IMR-90 (cell line): Measurements from ENCODE around the gene PASD1. TPM values are rescaled to one million over a fixed set of nuclear protein-coding genes. Genes with fewer than 3 reads are reported as not detected.

Source experiments
- ATAC-seq: fragments of 200-7000 bp; cut with Tn5 transposase; 2 replicates; pipeline ENCODE4 v1.9.1; 2020; ENCODE audit warnings: low read depth, mild to moderate bottlenecking, moderate library complexity
- BruUV-seq: library from RNA; stranded (reverse); fragments of 400-500 nt; replicated peaks from 2 replicates; lab custom pipeline; 2021; lab: Mats Ljungman, UMichigan
- CTCF ChIA-PET: fragments of 300-600 bp; formaldehyde crosslinking; extraction: SDS; loops from one replicate; lab custom pipeline; 2021; ENCODE audit warnings: antibody characterized with exemption; lab: Yijun Ruan, JAX
- POLR2A ChIA-PET: fragments of 300-600 bp; sonication (Branson Sonifier 250); formaldehyde crosslinking; loops from one replicate; lab custom pipeline; 2022; ENCODE audit warnings: antibody characterized with exemption; ENCODE audit not compliant: unreplicated experiment; lab: Charles Lee
- DNase-seq: peaks from one replicate; pipeline ENCODE4 v3.0.0; 2013
- H2AFZ ChIP-seq: replicated peaks from 2 replicates; pipeline ENCODE3; 2013; ENCODE audit warnings: low read length, mild to moderate bottlenecking; ENCODE audit not compliant: poor library complexity
- H2AK5ac ChIP-seq: 2 replicates; pipeline ENCODE4 v1.6.1; 2013; ENCODE audit warnings: low read depth, low read length, inconsistent platforms
- H2AK9ac ChIP-seq: replicated peaks from 2 replicates; pipeline ENCODE3; 2013; ENCODE audit warnings: mild to moderate bottlenecking, low read depth, low read length, moderate library complexity; ENCODE audit not compliant: poor library complexity
- H2BK120ac ChIP-seq: 2 replicates; pipeline ENCODE4 v1.6.1; 2013; ENCODE audit warnings: low read depth, low read length, inconsistent platforms
- H2BK15ac ChIP-seq: 3 replicates; pipeline ENCODE4 v1.6.1; 2013; ENCODE audit warnings: low read depth, low read length, inconsistent platforms
- H2BK20ac ChIP-seq: 2 replicates; pipeline ENCODE4 v1.6.1; 2013; ENCODE audit warnings: low read depth, mild to moderate bottlenecking, inconsistent platforms, low read length, moderate library complexity
- H2BK5ac ChIP-seq: 2 replicates; pipeline ENCODE4 v1.6.1; 2013; ENCODE audit warnings: mild to moderate bottlenecking, low read depth, low read length, inconsistent platforms; ENCODE audit not compliant: poor library complexity, severe bottlenecking
- H3K14ac ChIP-seq: replicated peaks from 2 replicates; pipeline ENCODE4 v1.6.1; 2013; ENCODE audit warnings: low read depth, low read length, inconsistent platforms
- H3K18ac ChIP-seq: 2 replicates; pipeline ENCODE4 v1.6.1; 2013; ENCODE audit warnings: low read depth, low read length, control low read depth
- H3K23ac ChIP-seq: 2 replicates; pipeline ENCODE4 v1.6.1; 2013; ENCODE audit warnings: low read depth, low read length, inconsistent platforms
- H3K27ac ChIP-seq: 2 replicates; pipeline ENCODE4 v1.5.1; 2013; ENCODE audit warnings: mild to moderate bottlenecking, control low read depth, low read length; ENCODE audit not compliant: insufficient read depth
- H3K27me3 ChIP-seq: 2 replicates; pipeline ENCODE4 v1.6.1; 2013; ENCODE audit warnings: low read length; ENCODE audit not compliant: control insufficient read depth, insufficient read depth
- H3K36me3 ChIP-seq: 2 replicates; pipeline ENCODE4 v1.6.1; 2013; ENCODE audit warnings: low read length, mixed read lengths; ENCODE audit not compliant: control insufficient read depth, insufficient read depth
- H3K4ac ChIP-seq: 2 replicates; pipeline ENCODE4 v1.6.1; 2013; ENCODE audit warnings: low read depth, low read length, inconsistent platforms
- H3K4me1 ChIP-seq: 2 replicates; pipeline ENCODE4 v1.6.1; 2013; ENCODE audit warnings: low read length, mixed read lengths; ENCODE audit not compliant: control insufficient read depth, insufficient read depth
- H3K4me2 ChIP-seq: 2 replicates; pipeline ENCODE4 v1.6.1; 2013; ENCODE audit warnings: low read depth, mild to moderate bottlenecking, control low read depth, low read length, moderate library complexity
- H3K4me3 ChIP-seq: 2 replicates; pipeline ENCODE4 v1.5.1; 2013; ENCODE audit warnings: low read depth, mild to moderate bottlenecking, control low read depth, low read length, moderate library complexity; ENCODE audit not compliant: insufficient read depth
- H3K56ac ChIP-seq: 2 replicates; pipeline ENCODE4 v1.6.1; 2013; ENCODE audit warnings: low read length, inconsistent platforms; ENCODE audit not compliant: insufficient read depth; ENCODE audit errors: extremely low read depth
- H3K79me1 ChIP-seq, 2 experiments: 2 replicates each; pipeline ENCODE4 v1.6.1; 2013; ENCODE audit warnings: low read length in 2 of 2, inconsistent platforms in 1 of 2, low read depth in 1 of 2
- H3K9ac ChIP-seq: 2 replicates; pipeline ENCODE4 v1.6.1; 2013; ENCODE audit warnings: low read depth, low read length, control low read depth
- H3K9me1 ChIP-seq: 2 replicates; pipeline ENCODE4 v1.6.1; 2013; ENCODE audit warnings: low read length, inconsistent platforms; ENCODE audit not compliant: insufficient read depth
- H3K9me3 ChIP-seq: 2 replicates; pipeline ENCODE4 v1.6.1; 2013; ENCODE audit warnings: low read length; ENCODE audit not compliant: control insufficient read depth, insufficient read depth
- H4K20me1 ChIP-seq: 2 replicates; pipeline ENCODE4 v1.6.1; 2013; ENCODE audit warnings: low read length, inconsistent platforms; ENCODE audit not compliant: insufficient read depth
- H4K5ac ChIP-seq: 2 replicates; pipeline ENCODE4 v1.6.1; 2013; ENCODE audit warnings: mild to moderate bottlenecking, low read depth, low read length, control low read depth
- H4K8ac ChIP-seq, 2 experiments: 2 replicates each; pipeline ENCODE4 v1.6.1; 2013; ENCODE audit warnings: low read depth in 2 of 2, low read length in 2 of 2, control low read depth in 1 of 2, inconsistent platforms in 1 of 2
- H4K91ac ChIP-seq: 2 replicates; pipeline ENCODE4 v1.6.1; 2013; ENCODE audit warnings: low read depth, low read length, inconsistent platforms; ENCODE audit not compliant: insufficient read depth
- BHLHE40 ChIP-seq: fragments of 150-350 bp; IDR thresholded peaks from 2 replicates; pipeline ENCODE4 v1.6.1; 2016; ENCODE audit warnings: mild to moderate bottlenecking, low read depth, low read length
- CEBPB ChIP-seq: IDR thresholded peaks from 2 replicates; pipeline ENCODE4 v1.6.1; 2012; ENCODE audit warnings: low read depth, low read length, improper control_type of control experiment
- CHD1 ChIP-seq: IDR thresholded peaks from 2 replicates; pipeline ENCODE4 v1.6.1; 2012; ENCODE audit warnings: low read depth, low read length, improper control_type of control experiment
- FOS ChIP-seq: fragments of 150-350 bp; IDR thresholded peaks from 2 replicates; pipeline ENCODE4 v1.6.1; 2016; ENCODE audit warnings: low read depth, low read length
- MAFK ChIP-seq: IDR thresholded peaks from 2 replicates; pipeline ENCODE4 v1.6.1; 2012; ENCODE audit warnings: low read depth, low read length, improper control_type of control experiment
- MAZ ChIP-seq: IDR thresholded peaks from 2 replicates; pipeline ENCODE4 v1.6.1; 2012; ENCODE audit warnings: low read depth, mild to moderate bottlenecking, low read length, improper control_type of control experiment, moderate library complexity, borderline replicate concordance
- MXI1 ChIP-seq: IDR thresholded peaks from 2 replicates; pipeline ENCODE4 v1.6.1; 2012; ENCODE audit warnings: low read depth, mild to moderate bottlenecking, low read length, moderate library complexity, borderline replicate concordance
- NFE2L2 ChIP-seq: fragments of 150-350 bp; IDR thresholded peaks from 2 replicates; pipeline ENCODE4 v1.6.1; 2016; ENCODE audit warnings: low read depth, mild to moderate bottlenecking, low read length
- POLR2A ChIP-seq: IDR thresholded peaks from 2 replicates; pipeline ENCODE4 v1.6.1; 2012; ENCODE audit warnings: mild to moderate bottlenecking, low read depth, low read length
- RAD21 ChIP-seq: IDR thresholded peaks from 2 replicates; pipeline ENCODE4 v1.6.1; 2012; ENCODE audit warnings: low read length, improper control_type of control experiment
- RCOR1 ChIP-seq: IDR thresholded peaks from 2 replicates; pipeline ENCODE4 v1.6.1; 2012; ENCODE audit warnings: mild to moderate bottlenecking, low read length, improper control_type of control experiment; ENCODE audit not compliant: insufficient replicate concordance
- RFX5 ChIP-seq: IDR thresholded peaks from 2 replicates; pipeline ENCODE4 v1.8.0; 2012; ENCODE audit warnings: low read depth, mild to moderate bottlenecking, low read length, moderate library complexity
- SMC3 ChIP-seq: fragments of 150-350 bp; IDR thresholded peaks from 2 replicates; pipeline ENCODE4 v1.6.1; 2016; ENCODE audit warnings: low read depth, mild to moderate bottlenecking, antibody characterized with exemption, low read length, moderate library complexity
- WGBS, 2 experiments: methylation state at CpG; one replicate each; pipeline versions ENCODE4 v1.1.5 to v1.1.7; 2013; ENCODE audit warnings: missing lambda C conversion rate in 2 of 2; ENCODE audit not compliant: insufficient read length in 1 of 2; ENCODE audit errors: extremely low coverage in 2 of 2; 5-methylcytosine and 5-hydroxymethylcytosine counted together
- dilution Hi-C: fragments of 300-500 bp; cut with HindIII; formaldehyde crosslinking; loops from one replicate; pipeline ENCODE4 v1.14.3; 2018; ENCODE audit warnings: low sequenced_read_pairs; ENCODE audit not compliant: unreplicated experiment
- in situ Hi-C: fragments of 300-500 bp; cut with MboI; formaldehyde crosslinking; loops from 3 replicates; pipeline ENCODE4 v1.14.3; 2019; ENCODE audit warnings: low sequenced_read_pairs, inconsistent platforms, mixed read lengths
- intact Hi-C: fragments of 100-400 bp; cut with micrococcal nuclease; formaldehyde crosslinking; loops from 2 replicates; pipeline ENCODE4 v1.10.0; 2022
- polyA plus RNA-seq, 3 experiments: library from polyadenylated mRNA; depleted of rRNA; stranded (reverse); fragments of >200 nt; gene quantifications; 2 replicates each; pipeline ENCODE4 v1.2.3, GENCODE V29; 2012; ENCODE audit warnings: low replicate concordance in 1 of 3
- total RNA-seq: library from RNA; depleted of rRNA; stranded (reverse); fragments of >200 nt; gene quantifications from 2 replicates; pipeline ENCODE4 v1.2.3, GENCODE V29; 2012
- TF ChIP-seq, protein P1 (sequence below): fragments of 150-350 bp; IDR thresholded peaks from 2 replicates; pipeline ENCODE4 v1.6.1; 2016; ENCODE audit warnings: low read depth, mild to moderate bottlenecking, low read length, moderate library complexity, borderline replicate concordance
- TF ChIP-seq, protein P2 (sequence below): conservative IDR thresholded peaks from 2 replicates; pipeline ENCODE4 v1.5.1; 2012; ENCODE audit warnings: mild to moderate bottlenecking, low read depth, low read length, improper control_type of control experiment
- TF ChIP-seq, protein P3 (sequence below): fragments of 150-350 bp; IDR thresholded peaks from 2 replicates; pipeline ENCODE4 v1.6.1; 2017; ENCODE audit warnings: mild to moderate bottlenecking, antibody characterized with exemption, low read length, low read depth

Gene PASD1
- total and polyA plus RNA-seq, 2 of the 4 experiments (the other 2 are of a cell fraction), result not detected

DNA sequence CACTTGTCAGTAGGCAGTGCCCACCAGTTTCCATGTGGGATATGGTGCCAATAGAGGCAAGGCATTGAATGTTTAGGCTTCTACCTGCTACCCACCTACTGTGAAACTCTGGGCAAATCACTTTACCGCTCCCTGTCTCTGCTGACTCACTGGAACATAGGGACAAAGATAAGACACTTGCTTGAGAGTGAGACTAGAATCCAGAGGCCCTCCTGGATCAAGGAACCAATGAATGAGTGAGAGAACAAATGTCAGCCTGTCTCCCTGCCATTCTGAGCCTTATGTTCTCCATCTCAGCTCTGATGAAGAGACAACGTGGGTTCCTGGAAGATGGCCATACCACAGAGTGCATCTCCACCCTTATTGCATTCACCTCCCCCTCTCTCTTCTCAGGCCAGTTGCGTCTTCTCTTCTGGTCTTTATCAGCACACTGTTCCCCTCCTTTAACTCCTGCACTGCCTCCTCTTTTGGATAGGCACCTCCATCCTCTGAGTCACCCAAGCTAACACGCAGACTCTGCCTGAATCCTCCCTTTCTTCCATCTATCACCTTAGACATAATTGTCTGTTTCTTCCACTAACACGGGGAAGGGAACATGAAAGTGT, 116.4 kb downstream of the PASD1 start:
- ATAC-seq, result no peak

More for the DNA sequence above, 116.4 kb downstream of the PASD1 start:
- in situ Hi-C loops, result loop anchor here (25.0 kb wide), 1 partner anchor 518 kb away; no protein-coding TSS in a partner anchor
- H3K9me1 ChIP-seq, result no peaks in the 10 kb centered on the region
- no peak overlapping the region for H2AK9ac ChIP-seq
- no peak overlapping the region for H3K4me3 ChIP-seq
- H3K56ac ChIP-seq, result no peak overlapping the region
- dilution Hi-C loops, result no loop called here
- H3K14ac ChIP-seq, result no peak overlapping the region
- no peak overlapping the region for H3K4me2 ChIP-seq
- H4K20me1 ChIP-seq, result no peaks in the 10 kb centered on the region
- H3K4me1 ChIP-seq, result no peaks in the 10 kb centered on the region
- no peaks in the 10 kb centered on the region for H3K36me3 ChIP-seq
- no peak overlapping the region for H2BK5ac ChIP-seq
- ChIA-PET CTCF (no interaction called here), POLR2A (no interaction called here)
- no peak for DNase-seq
- no peak overlapping the region for H3K23ac ChIP-seq
- no peak overlapping the region for H3K4ac ChIP-seq
- H3K79me1 ChIP-seq, result no peaks in the 10 kb centered on the region
- no peak overlapping the region for H2BK15ac ChIP-seq
- H4K8ac ChIP-seq, result no peak overlapping the region
- no peaks in the 10 kb centered on the region for H3K27me3 ChIP-seq
- no peak overlapping the region for H4K91ac ChIP-seq
- no peak overlapping the region for H2BK20ac ChIP-seq
- BruUV-seq, result no TSS peak
- H3K9me3 ChIP-seq, result peaks cover 3% of the 10 kb centered on the region; the same call in 1 of the 2 replicates
- H2AFZ ChIP-seq, result no peak overlapping the region
- no peak overlapping the region for H3K18ac ChIP-seq
- intact Hi-C loops, result no loop called here
- H4K5ac ChIP-seq, result no peak overlapping the region
- TF ChIP-seq RCOR1, result no peak
- TF ChIP-seq, protein P1, sequence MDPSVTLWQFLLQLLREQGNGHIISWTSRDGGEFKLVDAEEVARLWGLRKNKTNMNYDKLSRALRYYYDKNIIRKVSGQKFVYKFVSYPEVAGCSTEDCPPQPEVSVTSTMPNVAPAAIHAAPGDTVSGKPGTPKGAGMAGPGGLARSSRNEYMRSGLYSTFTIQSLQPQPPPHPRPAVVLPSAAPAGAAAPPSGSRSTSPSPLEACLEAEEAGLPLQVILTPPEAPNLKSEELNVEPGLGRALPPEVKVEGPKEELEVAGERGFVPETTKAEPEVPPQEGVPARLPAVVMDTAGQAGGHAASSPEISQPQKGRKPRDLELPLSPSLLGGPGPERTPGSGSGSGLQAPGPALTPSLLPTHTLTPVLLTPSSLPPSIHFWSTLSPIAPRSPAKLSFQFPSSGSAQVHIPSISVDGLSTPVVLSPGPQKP, result no peak
- TF ChIP-seq, protein P2, sequence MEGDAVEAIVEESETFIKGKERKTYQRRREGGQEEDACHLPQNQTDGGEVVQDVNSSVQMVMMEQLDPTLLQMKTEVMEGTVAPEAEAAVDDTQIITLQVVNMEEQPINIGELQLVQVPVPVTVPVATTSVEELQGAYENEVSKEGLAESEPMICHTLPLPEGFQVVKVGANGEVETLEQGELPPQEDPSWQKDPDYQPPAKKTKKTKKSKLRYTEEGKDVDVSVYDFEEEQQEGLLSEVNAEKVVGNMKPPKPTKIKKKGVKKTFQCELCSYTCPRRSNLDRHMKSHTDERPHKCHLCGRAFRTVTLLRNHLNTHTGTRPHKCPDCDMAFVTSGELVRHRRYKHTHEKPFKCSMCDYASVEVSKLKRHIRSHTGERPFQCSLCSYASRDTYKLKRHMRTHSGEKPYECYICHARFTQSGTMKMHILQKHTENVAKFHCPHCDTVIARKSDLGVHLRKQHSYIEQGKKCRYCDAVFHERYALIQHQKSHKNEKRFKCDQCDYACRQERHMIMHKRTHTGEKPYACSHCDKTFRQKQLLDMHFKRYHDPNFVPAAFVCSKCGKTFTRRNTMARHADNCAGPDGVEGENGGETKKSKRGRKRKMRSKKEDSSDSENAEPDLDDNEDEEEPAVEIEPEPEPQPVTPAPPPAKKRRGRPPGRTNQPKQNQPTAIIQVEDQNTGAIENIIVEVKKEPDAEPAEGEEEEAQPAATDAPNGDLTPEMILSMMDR, result no peak
- TF ChIP-seq FOS, result no peak
- no peak for TF ChIP-seq POLR2A
- TF ChIP-seq CEBPB, result no peak
- no peak for TF ChIP-seq MAZ
- TF ChIP-seq MAFK, result no peak
- TF ChIP-seq, protein P3, sequence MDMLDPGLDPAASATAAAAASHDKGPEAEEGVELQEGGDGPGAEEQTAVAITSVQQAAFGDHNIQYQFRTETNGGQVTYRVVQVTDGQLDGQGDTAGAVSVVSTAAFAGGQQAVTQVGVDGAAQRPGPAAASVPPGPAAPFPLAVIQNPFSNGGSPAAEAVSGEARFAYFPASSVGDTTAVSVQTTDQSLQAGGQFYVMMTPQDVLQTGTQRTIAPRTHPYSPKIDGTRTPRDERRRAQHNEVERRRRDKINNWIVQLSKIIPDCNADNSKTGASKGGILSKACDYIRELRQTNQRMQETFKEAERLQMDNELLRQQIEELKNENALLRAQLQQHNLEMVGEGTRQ, result no peak
- TF ChIP-seq RAD21, result no peak
- TF ChIP-seq CHD1, result no peak
- TF ChIP-seq NFE2L2, result no peak
- TF ChIP-seq BHLHE40, result no peak
- TF ChIP-seq SMC3, result no peak
- no peak for TF ChIP-seq MXI1
- TF ChIP-seq RFX5, result no peak
- H3K27ac ChIP-seq, result no peak overlapping the region
- H3K9ac ChIP-seq, result no peak overlapping the region
- no peak overlapping the region for H2BK120ac ChIP-seq
- WGBS, 2 experiments, result 29% methylated on average over 1 of the region's 5 CpGs; no CpG with 5 or more reads in 1 of the 2 experiments
- no peak overlapping the region for H2AK5ac ChIP-seq
